GM13976 (cell line): ENCODE results near the gene DPM3.

ENCODE experiments used
- DNase-seq: peaks from one replicate; pipeline ENCODE4 v3.0.0; 2012; ENCODE audit warnings: low spot score
- CTCF ChIP-seq: IDR thresholded peaks from 2 replicates; pipeline ENCODE4 v1.5.1; 2012; ENCODE audit warnings: borderline replicate concordance, mild to moderate bottlenecking; ENCODE audit not compliant: insufficient read depth; ENCODE audit errors: extremely low read depth, missing control alignments, control extremely low read depth
- in situ Hi-C: fragments of 300-500 bp; cut with MboI; formaldehyde crosslinking; loops from one replicate; pipeline ENCODE4 v1.12.0; 2022; ENCODE audit warnings: low sequenced_read_pairs, mixed read lengths, inconsistent platforms; ENCODE audit not compliant: unreplicated experiment

DPM3 gene

GRCh38 chr1:155110826-155111225 lies 29.5 kb downstream of the DPM3 start:
- no peak for TF ChIP-seq CTCF
- in situ Hi-C loops = no loop called here
- DNase-seq = no peak

GRCh38 chr1:155110381-155110780 lies 29.9 kb downstream of the DPM3 start:
- in situ Hi-C loops = no loop called here
- TF ChIP-seq CTCF = no peak
- DNase-seq = no peak

DNA sequence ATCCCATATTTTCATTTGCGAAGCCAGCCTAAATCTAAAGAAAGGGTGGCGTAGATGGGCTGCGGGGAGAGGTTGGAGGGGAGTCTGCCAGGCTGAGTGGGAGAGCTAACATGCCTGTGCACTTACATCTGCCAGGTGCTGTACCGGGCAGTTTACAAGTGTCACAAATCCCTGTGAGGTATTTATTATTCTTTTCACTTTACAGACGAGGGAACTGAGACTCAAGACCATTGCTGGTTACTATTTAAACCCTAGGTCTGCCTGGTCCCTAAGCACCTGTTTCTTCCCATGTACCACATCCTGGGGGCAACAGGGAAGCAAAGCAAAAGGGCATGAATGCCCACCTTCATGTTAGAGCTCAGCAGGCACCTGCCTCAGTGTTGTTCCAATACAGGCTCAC lies 32.0 kb downstream of the DPM3 start:
- in situ Hi-C loops = no loop called here
- TF ChIP-seq CTCF = no peak
- no peak for DNase-seq

- DNase-seq = no peak
- in situ Hi-C loops = no loop called here
- TF ChIP-seq CTCF = no peak
Measured at GRCh38 chr1:155107309-155108264, 32.7 kb downstream of the DPM3 start.

GRCh38 chr1:155106862-155107261 lies 33.5 kb downstream of the DPM3 start:
- no peak for DNase-seq
- in situ Hi-C loops = no loop called here
- TF ChIP-seq CTCF = no peak

DNA sequence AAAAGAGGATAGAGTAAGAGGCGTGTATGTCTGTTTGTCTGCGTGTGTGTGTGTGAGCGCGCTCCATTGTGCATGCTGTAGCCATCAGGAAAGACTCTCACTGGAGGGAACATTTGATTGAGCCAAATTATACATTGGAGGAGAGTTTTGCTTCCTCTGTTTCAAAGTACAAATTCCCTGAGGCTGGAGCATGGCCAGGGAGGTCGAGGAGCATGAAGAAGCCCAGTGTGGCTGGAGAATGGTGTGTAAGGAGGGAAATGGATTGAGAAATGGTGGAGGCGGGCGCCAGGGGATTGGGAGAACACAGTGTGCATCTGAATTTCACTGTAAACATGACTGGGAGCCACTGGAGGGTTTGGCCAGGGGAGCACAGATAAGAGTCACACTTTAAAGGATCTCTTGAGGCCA lies 34.7 kb downstream of the DPM3 start:
- in situ Hi-C loops = no loop called here
- no peak for TF ChIP-seq CTCF
- DNase-seq = no peak
